IPS-11a (cell line): Measurements from ENCODE around the gene ING5.
"Not testable (repeated sequence)": the region's sequence is repeated elsewhere in the genome, so short reads cannot be mapped to it uniquely, and the experiment has no call there.

Source experiments
- H3K4me3 ChIP-seq: one replicate; pipeline ENCODE4 v1.5.1; 2013; ENCODE audit warnings: low read depth, low read length, control low read depth

The ING5 gene

GRCh38 chr2:241755777-241756176 is 53.9 kb downstream of the ING5 start:
- H3K4me3 ChIP-seq, result no peak overlapping the region

GRCh38 chr2:241759067-241759807 is 57.4 kb downstream of the ING5 start:
- H3K4me3 ChIP-seq, result no peak overlapping the region

- not testable (repeated sequence) for H3K4me3 ChIP-seq
These were observed 58.1 kb downstream of the ING5 start for GRCh38 chr2:241759893-241760292.

- H3K4me3 ChIP-seq, result no peak overlapping the region
These were observed 58.5 kb downstream of the ING5 start for GRCh38 chr2:241760301-241760771.

GRCh38 chr2:241762321-241762932 is 60.6 kb downstream of the ING5 start:
- no peak overlapping the region for H3K4me3 ChIP-seq

GRCh38 chr2:241762933-241763369 is 61.1 kb downstream of the ING5 start:
- H3K4me3 ChIP-seq, result no peak overlapping the region

- H3K4me3 ChIP-seq, result no peak overlapping the region
These were observed 61.9 kb downstream of the ING5 start for GRCh38 chr2:241763551-241764274.

- H3K4me3 ChIP-seq, result no peak overlapping the region
These were observed 62.7 kb downstream of the ING5 start for GRCh38 chr2:241764275-241765241.

GRCh38 chr2:241767464-241768250 is 65.8 kb downstream of the ING5 start:
- no peak overlapping the region for H3K4me3 ChIP-seq

GRCh38 chr2:241768251-241768711 is 66.4 kb downstream of the ING5 start:
- no peak overlapping the region for H3K4me3 ChIP-seq

- H3K4me3 ChIP-seq, result no peak overlapping the region
These were observed 67.0 kb downstream of the ING5 start for GRCh38 chr2:241768850-241769249.

- H3K4me3 ChIP-seq, result no peak overlapping the region
These were observed 68.0 kb downstream of the ING5 start for GRCh38 chr2:241769819-241770184.

- H3K4me3 ChIP-seq, result no peak overlapping the region
These were observed 68.5 kb downstream of the ING5 start for GRCh38 chr2:241770185-241770935.

GRCh38 chr2:241770936-241771285 is 69.1 kb downstream of the ING5 start:
- H3K4me3 ChIP-seq, result no peak overlapping the region

- H3K4me3 ChIP-seq, result no peak overlapping the region
These were observed 69.6 kb downstream of the ING5 start for GRCh38 chr2:241771286-241772062.

GRCh38 chr2:241772063-241772499 is 70.2 kb downstream of the ING5 start:
- H3K4me3 ChIP-seq, result no peak overlapping the region

- no peak overlapping the region for H3K4me3 ChIP-seq
These were observed 71.9 kb downstream of the ING5 start for GRCh38 chr2:241773511-241774418.
